ENCODE results near the gene PELI2.

The PELI2 gene

DNA sequence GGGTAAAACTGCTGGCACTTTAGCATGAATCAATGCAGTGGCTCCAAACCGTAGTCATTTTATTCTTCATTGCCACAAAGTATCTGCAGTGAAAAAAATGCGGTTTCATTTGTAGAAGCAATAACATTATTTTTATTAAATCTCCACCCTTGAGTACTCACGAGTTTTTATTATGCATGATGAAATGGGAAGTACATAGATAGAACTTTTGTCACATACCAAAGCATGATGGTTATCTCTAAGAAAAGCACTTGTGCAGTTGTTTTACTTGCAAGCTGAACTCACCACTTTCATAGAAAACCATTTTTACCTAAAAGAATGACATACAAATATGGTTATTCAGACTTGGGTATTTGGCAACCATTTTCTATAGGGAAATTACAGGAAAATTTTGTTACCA lies 90.3 kb downstream of the PELI2 start:
- DNase-seq = no peak

DNA sequence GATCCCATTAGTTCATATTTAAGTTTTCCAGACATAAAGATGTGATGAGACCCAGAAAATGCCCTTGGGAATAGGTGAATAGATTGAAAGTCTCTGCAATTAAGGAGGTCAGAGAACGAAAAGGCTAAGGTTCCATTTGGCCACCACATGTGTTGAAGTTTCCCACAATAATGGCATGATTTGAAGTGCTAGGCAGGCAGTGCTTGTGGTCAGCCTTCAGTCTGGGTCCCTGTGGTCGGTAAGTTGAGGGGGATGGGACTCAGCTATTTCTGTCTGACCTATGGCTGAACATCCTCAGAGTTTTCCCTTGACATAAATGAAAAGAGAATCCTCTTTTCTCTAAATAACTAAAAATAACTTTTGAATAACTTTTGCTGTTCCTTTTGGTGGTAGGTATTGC lies 92.4 kb downstream of the PELI2 start:
- no peak for DNase-seq

DNA sequence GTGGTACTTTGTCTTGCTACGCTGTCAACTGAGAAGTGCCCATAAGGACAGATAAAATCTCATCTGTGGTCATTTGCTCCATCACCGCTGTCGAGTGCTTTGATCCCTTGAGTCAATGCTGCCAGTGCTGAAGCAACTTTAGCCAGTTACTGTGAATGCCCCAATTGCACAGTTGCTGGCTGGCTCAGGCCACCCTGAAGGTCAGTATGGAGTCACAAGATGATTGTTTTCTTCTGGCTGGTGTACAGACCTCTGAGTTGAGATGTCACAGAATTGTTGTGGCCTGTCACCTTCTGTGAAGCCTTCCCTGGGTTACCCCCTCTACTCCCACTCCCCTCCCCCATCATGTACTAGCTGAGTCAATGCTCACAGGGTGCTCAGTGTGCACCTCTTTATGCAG lies 92.9 kb downstream of the PELI2 start:
- DNase-seq = no peak

DNA sequence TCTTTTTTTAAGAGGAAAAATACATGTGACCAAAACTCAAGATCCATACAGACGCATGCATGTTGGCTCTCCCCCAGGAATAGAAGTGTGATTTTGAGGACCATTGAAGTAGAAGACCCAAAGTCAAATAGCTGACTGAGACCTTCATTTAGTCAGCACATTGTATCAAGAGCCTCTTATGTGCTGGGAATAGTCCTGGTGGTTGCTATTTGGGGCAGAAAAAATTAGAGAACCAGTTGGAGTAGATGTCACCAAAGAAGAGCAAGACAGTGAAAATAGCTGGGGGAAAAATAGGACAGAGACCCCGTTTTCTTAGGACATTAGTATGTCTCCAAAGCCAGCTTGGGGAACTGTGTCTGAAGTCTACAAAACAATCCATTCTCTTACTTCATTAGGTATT lies 93.6 kb downstream of the PELI2 start:
- DNase-seq = no peak

DNA sequence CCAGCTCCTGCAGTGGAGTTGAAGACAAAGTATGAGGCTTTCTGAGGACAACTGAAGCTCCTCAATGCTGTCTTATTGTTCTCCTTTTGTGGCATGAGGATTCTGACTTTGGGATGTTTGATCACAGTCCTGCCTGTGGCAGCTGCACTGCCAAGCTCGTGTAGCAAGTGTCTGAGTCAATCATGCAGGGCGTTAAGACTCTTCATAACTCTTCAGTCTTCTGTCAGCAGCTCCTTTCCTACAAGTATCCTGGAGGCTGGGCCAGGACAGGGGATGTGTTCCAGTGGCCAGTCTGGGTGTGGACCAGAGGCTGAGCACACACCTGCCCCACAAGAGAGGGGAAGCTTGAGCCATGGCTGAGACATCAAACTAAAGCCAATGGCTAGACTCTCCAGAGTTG lies 94.3 kb downstream of the PELI2 start:
- DNase-seq = no peak

DNA sequence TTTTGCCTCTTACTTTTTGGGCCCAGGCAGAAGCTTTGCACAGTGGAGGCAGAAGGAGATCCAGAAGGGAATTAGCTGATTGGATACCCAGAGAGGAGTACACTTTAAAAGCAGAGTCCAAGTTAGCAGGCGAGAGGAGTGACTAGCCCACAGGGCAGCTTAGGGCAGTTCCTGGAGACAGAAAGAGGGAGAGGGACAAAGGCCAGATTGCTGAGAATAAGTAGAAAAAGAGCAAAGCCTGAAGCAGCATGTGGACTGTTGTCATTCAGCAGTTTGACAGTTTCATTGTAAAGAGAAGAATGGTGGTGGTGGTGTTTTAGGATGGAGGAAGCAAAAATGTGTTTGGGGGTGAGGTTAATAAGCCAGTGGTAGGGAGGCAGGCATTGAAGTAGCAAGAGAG lies 95.1 kb downstream of the PELI2 start:
- DNase-seq = no peak

DNA sequence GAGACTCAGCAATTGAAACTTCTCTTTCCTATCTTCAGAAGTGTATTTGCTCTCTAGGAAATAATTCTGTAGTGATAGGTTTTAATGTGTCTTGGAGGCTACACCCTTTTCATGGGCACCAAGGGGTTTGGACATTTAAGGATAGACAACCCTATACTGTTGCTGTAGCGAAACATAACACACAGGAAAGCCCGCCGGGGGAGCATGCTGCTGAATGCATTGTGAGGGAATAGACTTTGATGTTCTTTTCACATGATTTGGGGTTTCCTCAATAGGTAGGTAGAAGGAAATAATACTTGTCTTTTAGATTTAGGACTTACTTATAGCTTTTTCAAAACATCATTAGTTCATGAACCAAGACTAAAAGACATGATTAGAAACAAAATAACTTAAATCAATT lies 97.0 kb downstream of the PELI2 start:
- DNase-seq = no peak

DNA sequence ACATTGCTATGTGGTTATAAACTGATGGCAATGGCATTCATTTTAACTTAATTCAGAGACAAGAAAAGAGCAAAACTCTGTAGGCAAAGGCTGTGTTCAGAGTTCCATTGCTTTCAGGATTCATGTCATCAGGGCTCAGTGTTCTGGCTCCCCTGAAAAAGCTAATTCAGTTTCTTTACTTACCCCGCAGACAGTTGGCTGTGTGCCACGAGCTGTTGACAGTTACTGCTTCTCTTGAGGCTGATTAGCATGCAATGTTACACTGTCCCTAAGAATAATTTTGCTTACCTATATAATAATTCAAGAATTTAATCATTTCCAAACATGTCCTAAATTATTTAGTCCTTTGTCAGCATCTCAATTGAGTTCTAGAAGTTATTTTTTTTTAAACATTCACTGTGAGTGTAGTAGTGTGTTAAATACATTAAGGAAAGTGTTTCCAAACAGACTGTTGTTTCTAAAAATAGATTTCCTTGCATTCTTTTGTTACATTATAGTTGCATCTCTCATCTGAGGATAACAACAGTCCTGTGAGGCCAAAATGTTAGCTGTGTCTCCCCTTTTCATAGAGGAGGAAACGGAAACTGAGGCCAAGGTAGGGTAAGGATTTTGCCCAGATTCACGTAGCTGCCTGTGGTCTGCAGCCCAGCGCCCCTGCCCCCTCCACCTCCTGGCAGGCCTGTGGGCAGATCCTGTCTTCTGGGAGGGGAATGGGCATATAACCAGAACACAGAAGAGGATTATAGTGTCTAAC lies 98.6 kb downstream of the PELI2 start:
- peak; percentile 67 for DNase-seq

DNA sequence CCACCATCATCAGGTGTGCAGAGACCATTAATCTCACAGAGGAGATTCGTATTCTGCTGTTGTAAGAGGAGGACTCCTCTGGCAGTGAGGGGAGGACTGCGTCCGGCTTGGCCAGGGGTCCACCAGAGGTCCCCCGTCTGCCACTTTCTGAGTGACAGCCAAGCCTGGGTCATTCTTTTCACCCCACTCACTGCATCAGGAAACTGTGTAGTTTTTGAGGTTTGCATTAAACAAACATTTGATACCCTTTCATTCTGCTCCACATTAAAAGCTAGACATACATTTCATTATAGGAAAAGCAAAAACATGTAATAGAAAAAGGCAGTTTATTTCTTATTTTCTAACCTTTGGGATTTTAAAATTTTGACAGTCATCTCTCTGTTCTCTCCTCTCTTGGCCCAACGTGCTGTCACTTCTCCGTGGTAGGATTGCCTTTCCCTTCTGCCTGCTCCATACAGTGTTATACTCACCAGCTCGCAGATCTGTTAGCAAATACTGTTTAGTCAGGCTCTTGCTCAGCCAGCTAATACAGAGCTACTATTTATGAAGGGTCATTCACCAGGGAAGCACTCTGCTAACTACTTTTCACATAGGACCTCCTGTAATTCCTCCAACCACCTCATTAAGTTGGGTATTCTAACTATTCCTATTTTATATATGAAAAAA lies 99.3 kb downstream of the PELI2 start:
- DNase-seq = no peak

DNA sequence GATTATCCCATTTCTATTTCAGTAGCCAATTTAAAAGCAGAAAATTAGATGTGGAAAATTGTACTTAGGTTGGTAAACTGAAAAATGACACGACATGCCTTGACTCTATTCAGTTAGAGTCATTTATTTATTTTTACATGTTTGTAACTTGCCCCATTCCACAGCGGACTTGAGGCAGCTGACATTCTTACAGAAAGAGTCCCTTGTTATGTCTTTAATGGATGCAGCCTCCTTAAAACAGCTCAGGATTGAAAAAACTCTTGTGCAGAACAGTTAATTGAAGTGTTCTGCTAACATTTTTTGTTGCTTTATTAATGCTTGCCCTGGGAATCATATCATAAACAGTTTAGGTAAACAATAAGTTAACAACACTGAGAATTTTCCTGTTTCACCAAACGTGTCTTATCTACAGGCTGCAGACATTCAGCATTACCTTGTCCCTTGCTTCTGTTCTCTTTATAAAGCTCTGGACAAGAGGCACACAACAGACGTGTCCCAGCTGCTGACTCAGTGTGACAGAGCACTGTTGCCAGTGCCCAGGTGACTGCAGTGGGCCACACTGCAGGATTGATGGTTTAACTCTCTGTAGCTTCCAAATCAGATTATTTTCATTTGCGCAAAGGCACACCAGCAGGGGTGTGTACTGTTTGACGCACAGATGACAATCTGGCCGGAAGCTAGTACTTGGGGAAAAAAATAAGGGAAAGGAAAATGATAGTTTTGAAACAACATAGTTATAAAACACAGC lies 101.6 kb downstream of the PELI2 start:
- DNase-seq = no peak

DNA sequence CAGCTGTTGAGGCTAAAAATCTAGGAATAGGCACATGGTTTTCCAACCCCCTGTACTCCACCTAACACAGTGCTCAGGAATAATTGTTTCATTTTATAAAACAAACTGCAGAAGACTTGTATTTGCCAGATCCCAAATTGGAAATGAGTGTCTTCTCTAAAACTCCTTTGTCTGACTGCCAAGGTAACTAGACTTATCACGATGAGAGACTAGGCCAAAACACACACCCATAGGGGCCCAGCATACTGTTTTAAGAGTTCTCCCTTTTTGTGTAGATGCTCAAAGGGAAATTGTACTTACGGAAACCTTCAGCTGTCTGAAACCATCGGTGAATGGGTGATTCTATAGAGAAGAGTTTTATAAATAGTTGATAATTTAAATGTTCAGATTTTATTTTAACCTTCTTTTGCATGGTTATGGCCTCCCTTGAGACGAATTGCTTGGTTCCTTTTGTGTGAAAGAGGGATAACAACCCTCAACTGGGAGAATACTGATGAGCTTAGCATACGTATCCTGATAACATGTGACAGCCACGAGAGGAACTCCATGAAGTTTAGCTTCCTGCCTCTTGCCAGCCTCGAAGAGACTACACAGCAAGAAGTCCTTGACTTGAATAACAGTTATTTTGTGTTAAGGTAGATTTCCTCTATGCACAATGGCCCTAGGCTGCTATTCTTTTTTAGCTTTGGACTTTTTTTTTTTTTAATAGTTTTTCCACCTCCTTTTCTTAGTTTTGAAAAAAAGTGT lies 103.3 kb downstream of the PELI2 start:
- no peak for DNase-seq

DNA sequence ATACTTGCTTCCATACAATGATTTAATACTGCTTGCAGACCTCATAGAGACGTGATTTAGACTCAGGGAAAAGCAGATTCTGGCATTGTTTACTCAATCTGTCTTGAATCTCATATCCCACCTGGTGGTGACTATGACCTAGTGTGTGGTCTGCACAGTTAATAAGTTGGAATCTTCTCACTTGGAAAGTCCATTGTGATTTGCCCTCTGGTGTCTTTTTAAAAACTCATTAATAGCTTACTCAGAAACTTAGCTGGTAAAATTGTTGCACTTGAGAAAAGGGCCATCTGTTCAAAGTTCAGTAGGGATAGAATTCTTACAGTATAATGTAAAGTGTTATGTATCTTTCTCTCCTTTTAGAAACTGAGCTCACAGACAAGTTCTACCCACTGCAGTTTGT lies 106.0 kb downstream of the PELI2 start:
- no peak for DNase-seq

DNA sequence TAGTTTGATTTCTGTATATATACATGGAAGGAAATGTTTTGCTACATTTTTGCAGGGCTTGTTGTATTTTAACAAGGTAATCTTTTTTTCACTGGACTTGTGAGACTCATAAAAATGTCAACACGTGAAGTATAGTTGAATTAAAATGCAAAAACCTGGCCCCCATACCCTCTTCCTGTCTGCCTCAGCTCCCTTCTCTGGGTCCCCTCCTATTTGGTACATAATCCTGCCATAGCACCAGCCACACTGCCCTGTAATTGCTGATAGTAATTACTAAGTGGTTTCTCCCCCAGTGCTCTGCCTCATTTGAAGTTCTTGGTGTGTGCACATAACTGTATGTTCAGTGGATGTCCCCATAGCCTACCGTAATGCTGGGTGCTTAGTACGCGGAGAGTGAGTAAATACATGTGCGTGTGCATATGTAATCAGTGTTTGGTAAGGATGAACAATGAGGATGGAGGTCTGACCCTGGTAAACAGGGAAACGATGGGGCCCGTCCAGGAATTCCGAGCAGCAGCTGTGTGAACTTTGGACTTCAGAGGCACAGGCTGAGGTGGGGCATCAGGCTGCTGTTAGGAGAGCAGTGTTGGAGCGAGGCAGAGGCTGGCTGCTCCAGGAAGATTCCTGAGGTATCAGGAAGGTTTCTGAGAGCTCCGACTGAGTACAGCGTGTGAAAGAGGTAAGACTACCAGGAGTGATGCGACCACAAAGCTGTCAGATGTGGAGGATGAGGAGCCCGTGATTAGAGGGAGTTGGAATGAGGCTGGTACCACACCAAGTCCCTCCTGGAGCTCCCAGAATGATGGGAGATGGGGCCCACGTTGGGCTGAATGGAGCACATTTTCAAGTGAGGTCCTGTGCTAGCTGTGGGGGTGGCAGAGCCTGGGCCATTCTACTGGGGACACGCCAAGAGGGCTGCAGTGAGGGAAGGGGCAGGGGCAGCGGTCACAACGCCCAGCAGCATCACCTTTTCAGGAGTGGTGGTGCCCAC lies 106.8 kb downstream of the PELI2 start:
- peak; percentile 20 for DNase-seq

DNA sequence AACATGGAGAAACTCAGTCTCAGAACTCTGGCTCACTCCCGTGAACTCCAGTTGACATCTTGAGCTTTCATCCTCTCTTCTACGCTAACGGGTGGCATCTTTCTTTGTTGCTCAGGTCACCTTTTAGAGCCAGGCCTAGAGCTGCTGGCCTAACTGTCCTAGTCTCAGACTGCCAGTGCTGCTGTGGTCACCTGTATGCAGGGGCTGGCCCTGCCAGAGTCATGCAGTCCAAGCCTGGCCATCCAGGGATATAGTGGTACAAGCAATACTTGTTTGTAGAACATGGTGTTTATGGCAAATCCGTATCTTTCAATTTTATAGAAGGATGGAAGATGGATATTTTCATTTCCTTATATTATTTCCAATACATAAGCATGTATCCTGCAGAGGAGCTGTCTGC lies 117.2 kb downstream of the PELI2 start:
- DNase-seq = no peak

DNA sequence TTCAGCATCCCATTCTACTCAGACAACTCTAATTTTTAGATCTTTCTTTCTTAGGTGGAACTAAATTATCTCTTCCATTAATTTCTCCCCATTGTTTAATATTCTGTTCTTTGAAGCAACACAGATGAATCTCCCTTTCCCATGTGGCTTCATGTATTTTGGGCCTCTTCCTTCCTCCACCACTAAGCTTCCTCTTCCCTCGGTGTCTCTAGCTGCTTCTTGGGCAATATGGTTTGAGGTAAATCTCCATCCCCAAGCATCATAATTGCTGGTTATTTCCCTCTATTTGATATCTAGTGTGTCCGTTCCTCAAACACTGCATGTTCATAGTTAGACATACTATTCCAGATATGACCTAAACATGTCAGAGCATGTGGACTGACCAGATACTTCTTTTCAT lies 119.2 kb downstream of the PELI2 start:
- no peak for DNase-seq

DNA sequence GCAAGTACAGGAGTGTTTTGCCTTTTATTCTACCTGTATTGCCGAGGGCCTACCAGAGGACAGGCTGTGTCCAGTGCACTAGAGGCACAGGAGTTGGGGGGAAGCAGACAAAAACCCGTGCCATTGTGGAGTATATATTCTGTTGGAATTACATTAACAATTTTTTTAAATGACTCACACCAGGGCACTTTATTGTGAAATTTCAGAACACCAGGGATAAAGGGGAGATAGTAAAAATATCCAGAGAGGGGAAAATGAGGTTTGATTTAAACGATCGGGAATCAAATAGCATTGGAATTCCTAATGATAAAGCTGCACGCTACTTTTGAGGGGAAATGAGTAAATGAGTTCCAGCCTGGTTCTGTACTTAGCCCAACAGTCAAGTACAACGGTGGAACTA lies 123.2 kb downstream of the PELI2 start:
- peak; percentile 48 for DNase-seq

DNA sequence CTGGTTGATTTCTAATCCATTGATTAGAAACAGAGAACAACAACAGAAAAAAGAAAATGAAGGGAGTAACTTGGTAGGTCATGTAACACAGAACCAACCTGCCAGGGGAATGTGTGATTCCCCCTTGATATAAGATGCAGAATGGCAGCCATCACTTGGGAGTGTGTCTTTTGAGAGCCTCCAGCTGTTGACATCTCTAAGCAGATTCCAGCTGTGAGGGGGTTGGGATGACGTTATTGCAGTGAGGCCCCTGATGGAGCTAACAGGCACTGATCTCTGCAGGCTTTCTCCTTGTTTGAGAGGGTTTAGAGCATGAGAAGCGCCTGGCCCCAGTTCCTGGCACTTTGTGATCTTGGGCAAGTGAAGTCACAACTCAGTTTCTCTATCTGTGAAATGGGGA lies 124.9 kb downstream of the PELI2 start:
- DNase-seq = no peak

DNA sequence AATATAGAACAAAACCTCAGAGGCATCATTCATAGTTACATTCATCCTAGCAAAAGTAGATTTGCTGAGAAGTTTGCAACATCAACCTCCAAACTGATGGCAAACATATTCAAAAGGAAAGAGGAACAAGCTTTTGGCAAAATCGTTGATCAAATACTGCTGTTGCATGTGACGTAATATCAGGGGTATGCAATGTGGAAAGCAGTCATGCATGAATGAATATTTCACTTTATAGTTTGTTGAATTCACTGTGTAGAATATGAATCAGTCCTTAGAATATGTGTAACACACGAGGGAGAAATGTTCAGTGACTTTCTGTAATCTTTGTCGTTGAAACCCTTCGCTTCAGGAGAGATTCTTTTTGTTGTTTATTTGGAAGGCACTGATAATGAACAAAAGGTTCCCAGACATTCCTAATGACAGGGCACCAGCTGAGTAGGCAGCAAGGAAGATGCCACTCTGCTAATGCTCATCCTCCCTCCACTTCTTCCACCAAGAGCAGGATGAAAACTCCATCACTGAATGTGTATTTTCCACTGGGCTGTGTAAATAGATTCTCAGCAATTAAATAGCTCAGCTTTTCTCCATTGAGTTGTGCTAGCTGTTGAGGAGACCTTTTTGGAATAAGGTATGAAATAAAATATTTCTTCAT lies 126.1 kb downstream of the PELI2 start:
- peak; percentile 92 for DNase-seq

DNA sequence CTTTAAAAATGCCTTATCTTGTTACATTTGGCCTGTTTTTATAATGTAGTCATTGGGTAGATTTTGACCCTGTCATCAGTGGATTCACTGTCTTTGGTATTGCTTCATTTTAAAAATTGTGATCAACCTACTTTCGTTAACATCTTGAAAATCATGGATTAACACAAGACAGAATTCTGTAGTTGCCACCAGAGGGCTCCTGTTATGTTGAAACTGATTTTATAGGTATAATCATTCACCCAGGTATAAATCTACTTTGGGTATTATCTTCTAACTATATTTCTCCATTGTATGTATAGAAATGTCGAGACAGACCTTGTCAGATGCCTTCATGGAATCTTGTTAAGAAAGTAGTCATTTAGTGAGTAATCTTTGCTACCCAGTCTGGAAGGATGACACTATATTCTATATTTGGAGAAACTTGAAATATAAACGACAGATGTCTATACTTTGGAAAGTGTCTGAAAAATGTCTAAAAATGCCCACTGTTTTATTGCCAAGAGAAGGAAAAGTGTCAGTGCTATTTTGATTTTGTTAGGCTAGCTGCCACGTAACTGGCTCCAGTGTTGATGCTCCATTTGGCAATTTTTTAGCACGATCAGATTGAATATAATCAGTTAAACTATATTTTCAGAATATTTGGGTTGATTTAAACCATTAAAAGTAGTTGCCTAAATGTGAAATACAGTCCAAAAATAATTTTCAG lies 129.4 kb downstream of the PELI2 start:
- peak; percentile 17 for DNase-seq

DNA sequence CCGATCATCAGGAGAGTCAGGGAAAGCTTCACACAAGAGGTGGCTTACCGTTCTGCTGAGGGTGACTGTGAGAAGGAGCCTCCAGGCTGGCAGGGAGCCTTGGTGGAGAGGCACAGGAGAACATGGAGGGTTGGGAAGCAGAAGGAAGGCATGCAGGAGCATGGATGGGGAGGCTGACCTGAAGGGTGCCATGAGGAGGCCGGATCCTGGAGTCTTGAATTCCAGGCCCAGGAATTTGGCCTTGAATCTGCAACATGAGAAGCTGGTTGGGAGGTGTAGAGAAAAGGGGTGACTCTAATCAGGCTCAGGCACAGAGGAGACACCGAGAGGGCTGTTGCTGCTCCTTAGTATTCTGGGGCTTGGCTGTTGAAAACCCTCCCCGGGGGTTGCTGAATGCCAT lies 130.2 kb downstream of the PELI2 start:
- DNase-seq = no peak

DNA sequence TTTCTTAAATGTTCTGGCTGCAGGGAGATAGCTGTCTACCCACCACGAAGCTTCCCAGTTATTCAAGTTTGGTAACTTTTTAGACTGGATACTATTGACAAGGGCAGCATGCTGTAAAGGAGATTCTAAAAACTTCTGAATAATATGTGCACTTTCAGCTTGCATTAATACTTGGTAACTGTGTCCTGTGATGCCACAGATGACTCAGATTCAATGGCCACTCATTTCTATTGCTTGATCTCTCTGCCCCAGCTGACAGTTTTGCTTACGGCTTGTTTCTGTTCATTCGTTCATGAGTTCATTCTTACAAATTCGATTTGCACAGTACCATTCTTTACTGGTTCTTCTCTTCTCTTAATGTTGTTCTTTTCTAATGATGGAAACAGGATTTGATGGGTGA lies 142.8 kb downstream of the PELI2 start:
- DNase-seq = no peak
